Loucy (cell line): ENCODE data around the gene SLC16A13.

Experiments
- CTCF ChIP-seq: fragments of 200-600 bp; sonication (generic); conservative IDR thresholded peaks from 2 replicates; pipeline ENCODE4 v1.5.1; 2014; ENCODE audit warnings: mild to moderate bottlenecking, antibody characterized with exemption, low read length
- EZH2phosphoT487 ChIP-seq: fragments of 200-600 bp; IDR thresholded peaks from 2 replicates; pipeline ENCODE4 v1.6.1; 2018; ENCODE audit warnings: antibody characterized with exemption, mild to moderate bottlenecking, moderate library complexity, borderline replicate concordance

- TF ChIP-seq CTCF (no peak), EZH2phosphoT487 (no peak)
Measured at GRCh38 chr17:7027335-7027734, 8.5 kb upstream of the SLC16A13 start.
